ENCODE results near the gene CGB1. TPM values are rescaled to one million over a fixed set of nuclear protein-coding genes. Genes with fewer than 3 reads are reported as not detected.

The CGB1 gene
- total and polyA plus RNA-seq, 9 of the 15 experiments (the other 6 are each of a cell fraction or from before 2014, with no cell fraction given), result not detected

DNA sequence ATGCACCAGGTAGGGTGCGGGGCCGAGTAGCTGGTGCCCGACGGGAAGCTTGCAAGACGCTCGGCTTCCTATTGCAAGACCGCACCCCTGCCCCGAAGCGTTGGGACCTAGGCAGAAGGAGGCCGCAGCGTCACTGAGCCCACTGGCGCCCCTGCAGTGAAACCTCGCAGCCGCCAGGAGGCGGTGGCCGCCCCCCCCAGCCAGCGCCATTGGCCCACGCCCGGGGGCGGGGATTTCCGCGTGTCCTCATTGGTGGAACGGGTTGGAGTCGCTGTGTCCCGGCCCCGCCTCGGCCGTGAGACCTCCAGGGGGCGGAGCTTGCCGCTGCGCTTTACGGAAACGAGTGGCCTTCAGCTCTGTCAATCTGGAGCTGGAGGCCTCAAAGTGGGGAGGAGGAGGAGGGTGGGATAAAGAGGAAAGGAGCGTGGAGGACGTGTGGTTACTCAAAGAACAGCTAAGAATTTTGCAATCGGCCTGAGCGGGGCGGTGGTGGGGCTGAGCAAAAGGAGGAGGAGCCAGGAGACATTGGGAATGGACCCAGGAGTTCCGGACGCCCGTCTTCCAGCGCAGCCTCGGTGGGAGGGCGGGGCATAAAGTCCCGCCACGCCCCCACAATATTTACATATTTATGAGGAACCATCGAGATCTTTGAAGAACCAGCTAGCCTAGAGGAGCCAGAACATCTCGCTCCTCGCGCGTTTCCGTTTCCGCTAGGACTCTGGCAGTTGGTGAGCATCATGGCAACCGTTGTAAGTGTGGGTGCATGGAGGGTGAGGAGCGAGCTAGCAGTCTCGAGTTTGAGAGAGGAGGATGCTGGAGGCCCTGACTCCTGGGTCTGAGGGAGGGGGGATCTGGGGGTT is 43.3 kb downstream of the CGB1 start, which contains the start of the genes GYS1 and RUVBL2 (continued):
- TF ChIP-seq SNRNP70 (optimal IDR thresholded peaks at IDR 0.05; ENCODE audit: low read depth, low read length) (no peak), ELK1 (CRISPR knock-in tag; IDR thresholded peaks at IDR 0.05) (no peak), FOXJ2 (tag; IDR thresholded peaks at IDR 0.05) (0 out of 2 replicates have a peak, but pooled peaks have one; percentile 49), ZNF253 (CRISPR knock-in tag; conservative IDR thresholded peaks at IDR 0.05) (no peak), JUNB (CRISPR knock-in tag; conservative IDR thresholded peaks at IDR 0.05) (no peak), BRD4 (IDR thresholded peaks at IDR 0.05) (no peak), NCOA6 (IDR thresholded peaks at IDR 0.05) (no peak), ZNF76 (CRISPR knock-in tag; IDR thresholded peaks at IDR 0.05; ENCODE audit: borderline replicate concordance) (no peak), PTRF (tag; IDR thresholded peaks at IDR 0.05) (no peak), NR2C2 (CRISPR knock-in tag; IDR thresholded peaks at IDR 0.05) (no peak), NR2C2 (tag; IDR thresholded peaks at IDR 0.05) (peak; percentile 51; the same call in 1 of the 2 replicates), HNRNPH1 (optimal IDR thresholded peaks at IDR 0.05; ENCODE audit: low read depth, low read length) (no peak), CSDE1 (IDR thresholded peaks at IDR 0.05) (no peak), SRSF9 (IDR thresholded peaks at IDR 0.05; ENCODE audit: borderline replicate concordance, low read depth, low read length) (no peak), SRF (CRISPR knock-in tag; IDR thresholded peaks at IDR 0.05) (no peak)
- TF ChIP-seq, protein P1, sequence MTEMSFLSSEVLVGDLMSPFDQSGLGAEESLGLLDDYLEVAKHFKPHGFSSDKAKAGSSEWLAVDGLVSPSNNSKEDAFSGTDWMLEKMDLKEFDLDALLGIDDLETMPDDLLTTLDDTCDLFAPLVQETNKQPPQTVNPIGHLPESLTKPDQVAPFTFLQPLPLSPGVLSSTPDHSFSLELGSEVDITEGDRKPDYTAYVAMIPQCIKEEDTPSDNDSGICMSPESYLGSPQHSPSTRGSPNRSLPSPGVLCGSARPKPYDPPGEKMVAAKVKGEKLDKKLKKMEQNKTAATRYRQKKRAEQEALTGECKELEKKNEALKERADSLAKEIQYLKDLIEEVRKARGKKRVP (CRISPR knock-in tag; IDR thresholded peaks at IDR 0.05), result no peak
- TF ChIP-seq, protein P2, sequence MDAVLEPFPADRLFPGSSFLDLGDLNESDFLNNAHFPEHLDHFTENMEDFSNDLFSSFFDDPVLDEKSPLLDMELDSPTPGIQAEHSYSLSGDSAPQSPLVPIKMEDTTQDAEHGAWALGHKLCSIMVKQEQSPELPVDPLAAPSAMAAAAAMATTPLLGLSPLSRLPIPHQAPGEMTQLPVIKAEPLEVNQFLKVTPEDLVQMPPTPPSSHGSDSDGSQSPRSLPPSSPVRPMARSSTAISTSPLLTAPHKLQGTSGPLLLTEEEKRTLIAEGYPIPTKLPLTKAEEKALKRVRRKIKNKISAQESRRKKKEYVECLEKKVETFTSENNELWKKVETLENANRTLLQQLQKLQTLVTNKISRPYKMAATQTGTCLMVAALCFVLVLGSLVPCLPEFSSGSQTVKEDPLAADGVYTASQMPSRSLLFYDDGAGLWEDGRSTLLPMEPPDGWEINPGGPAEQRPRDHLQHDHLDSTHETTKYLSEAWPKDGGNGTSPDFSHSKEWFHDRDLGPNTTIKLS (IDR thresholded peaks at IDR 0.05; ENCODE audit: borderline replicate concordance, low read depth), result peak; percentile 10; the same call in 1 of the 2 replicates
- TF ChIP-seq, protein P3, sequence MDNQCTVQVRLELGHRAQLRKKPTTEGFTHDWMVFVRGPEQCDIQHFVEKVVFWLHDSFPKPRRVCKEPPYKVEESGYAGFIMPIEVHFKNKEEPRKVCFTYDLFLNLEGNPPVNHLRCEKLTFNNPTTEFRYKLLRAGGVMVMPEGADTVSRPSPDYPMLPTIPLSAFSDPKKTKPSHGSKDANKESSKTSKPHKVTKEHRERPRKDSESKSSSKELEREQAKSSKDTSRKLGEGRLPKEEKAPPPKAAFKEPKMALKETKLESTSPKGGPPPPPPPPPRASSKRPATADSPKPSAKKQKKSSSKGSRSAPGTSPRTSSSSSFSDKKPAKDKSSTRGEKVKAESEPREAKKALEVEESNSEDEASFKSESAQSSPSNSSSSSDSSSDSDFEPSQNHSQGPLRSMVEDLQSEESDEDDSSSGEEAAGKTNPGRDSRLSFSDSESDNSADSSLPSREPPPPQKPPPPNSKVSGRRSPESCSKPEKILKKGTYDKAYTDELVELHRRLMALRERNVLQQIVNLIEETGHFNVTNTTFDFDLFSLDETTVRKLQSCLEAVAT (IDR thresholded peaks at IDR 0.05), result peak in 1 of 2 experiments; percentile 47; a peak in 2 of 4 replicates
- TF ChIP-seq, protein P4, sequence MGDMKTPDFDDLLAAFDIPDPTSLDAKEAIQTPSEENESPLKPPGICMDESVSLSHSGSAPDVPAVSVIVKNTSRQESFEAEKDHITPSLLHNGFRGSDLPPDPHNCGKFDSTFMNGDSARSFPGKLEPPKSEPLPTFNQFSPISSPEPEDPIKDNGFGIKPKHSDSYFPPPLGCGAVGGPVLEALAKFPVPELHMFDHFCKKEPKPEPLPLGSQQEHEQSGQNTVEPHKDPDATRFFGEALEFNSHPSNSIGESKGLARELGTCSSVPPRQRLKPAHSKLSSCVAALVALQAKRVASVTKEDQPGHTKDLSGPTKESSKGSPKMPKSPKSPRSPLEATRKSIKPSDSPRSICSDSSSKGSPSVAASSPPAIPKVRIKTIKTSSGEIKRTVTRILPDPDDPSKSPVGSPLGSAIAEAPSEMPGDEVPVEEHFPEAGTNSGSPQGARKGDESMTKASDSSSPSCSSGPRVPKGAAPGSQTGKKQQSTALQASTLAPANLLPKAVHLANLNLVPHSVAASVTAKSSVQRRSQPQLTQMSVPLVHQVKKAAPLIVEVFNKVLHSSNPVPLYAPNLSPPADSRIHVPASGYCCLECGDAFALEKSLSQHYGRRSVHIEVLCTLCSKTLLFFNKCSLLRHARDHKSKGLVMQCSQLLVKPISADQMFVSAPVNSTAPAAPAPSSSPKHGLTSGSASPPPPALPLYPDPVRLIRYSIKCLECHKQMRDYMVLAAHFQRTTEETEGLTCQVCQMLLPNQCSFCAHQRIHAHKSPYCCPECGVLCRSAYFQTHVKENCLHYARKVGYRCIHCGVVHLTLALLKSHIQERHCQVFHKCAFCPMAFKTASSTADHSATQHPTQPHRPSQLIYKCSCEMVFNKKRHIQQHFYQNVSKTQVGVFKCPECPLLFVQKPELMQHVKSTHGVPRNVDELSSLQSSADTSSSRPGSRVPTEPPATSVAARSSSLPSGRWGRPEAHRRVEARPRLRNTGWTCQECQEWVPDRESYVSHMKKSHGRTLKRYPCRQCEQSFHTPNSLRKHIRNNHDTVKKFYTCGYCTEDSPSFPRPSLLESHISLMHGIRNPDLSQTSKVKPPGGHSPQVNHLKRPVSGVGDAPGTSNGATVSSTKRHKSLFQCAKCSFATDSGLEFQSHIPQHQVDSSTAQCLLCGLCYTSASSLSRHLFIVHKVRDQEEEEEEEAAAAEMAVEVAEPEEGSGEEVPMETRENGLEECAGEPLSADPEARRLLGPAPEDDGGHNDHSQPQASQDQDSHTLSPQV (IDR thresholded peaks at IDR 0.05), result no peak

Measured in K562 (cell line).